B cell (primary cell): ENCODE results near the gene PTPN4. TPM values are rescaled to one million over a fixed set of nuclear protein-coding genes. Genes with fewer than 3 reads are reported as not detected.

Experiments used
- ATAC-seq: fragments of 200-7000 bp; cut with Tn5 transposase; one replicate; pipeline ENCODE4 v1.10.0; 2021; ENCODE audit warnings: low read depth, mild to moderate bottlenecking, moderate number of reproducible peaks, moderate library complexity
- CTCF ChIA-PET: fragments of 350-600 bp; sonication (Branson Sonifier 250); formaldehyde crosslinking; loops from one replicate; lab custom pipeline; 2021; ENCODE audit warnings: antibody characterized with exemption, inconsistent platforms; lab: Charles Lee
- POLR2A ChIA-PET: fragments of 350-600 bp; sonication (Branson Sonifier 250); formaldehyde crosslinking; loops from one replicate; lab custom pipeline; 2021; ENCODE audit warnings: antibody characterized with exemption; lab: Charles Lee
- DNase-seq: peaks from one replicate; pipeline ENCODE4 v3.0.0; 2013
- H2AFZ ChIP-seq: 2 replicates; pipeline ENCODE4 v1.6.1; 2012; ENCODE audit warnings: mild to moderate bottlenecking, low read depth, low read length; ENCODE audit not compliant: insufficient read depth, poor library complexity, severe bottlenecking
- H3K27ac ChIP-seq, 2 donors: 1 replicate in 1 of 2; 2 replicates in 1 of 2; pipeline ENCODE4 v1.5.1; 2012 to 2013; ENCODE audit warnings: low read length in 2 of 2, mild to moderate bottlenecking in 2 of 2, moderate library complexity in 1 of 2
- H3K27me3 ChIP-seq, 4 experiments: fragments of 200-600 bp in 1 of 4; sonication (generic) in 1 of 4; replicated peaks in 1 of 4; 1 replicate in 2 of 4; 2 replicates in 2 of 4; pipeline versions ENCODE4 v1.6.1 to v1.7.0; 2013 to 2016; ENCODE audit warnings: low read length in 3 of 4, mild to moderate bottlenecking in 2 of 4, mixed read lengths in 1 of 4, moderate library complexity in 1 of 4; ENCODE audit not compliant: insufficient read depth in 4 of 4, control insufficient read depth in 3 of 4; ENCODE audit errors: control extremely low read depth in 1 of 4
- H3K36me3 ChIP-seq, 2 experiments: replicated peaks in 1 of 2; 1 replicate in 1 of 2; 2 replicates in 1 of 2; pipeline versions ENCODE4 v1.6.1 to v1.7.1; 2013; ENCODE audit warnings: low read length in 1 of 2; ENCODE audit not compliant: insufficient read depth in 2 of 2, control insufficient read depth in 1 of 2; ENCODE audit errors: control extremely low read depth in 1 of 2, extremely low read depth in 1 of 2
- H3K4me1 ChIP-seq, 2 donors: fragments of 200-600 bp in 1 of 2; sonication (generic) in 1 of 2; 1 replicate in 1 of 2; 2 replicates in 1 of 2; pipeline versions ENCODE4 v1.5.1 to v1.6.1; 2013 to 2017; ENCODE audit warnings: low read length in 2 of 2; ENCODE audit not compliant: control insufficient read depth in 2 of 2, insufficient read depth in 2 of 2
- H3K4me2 ChIP-seq: replicated peaks from 2 replicates; pipeline ENCODE3; 2012; ENCODE audit warnings: mild to moderate bottlenecking, low read depth, low read length; ENCODE audit not compliant: poor library complexity, severe bottlenecking
- H3K4me3 ChIP-seq, 5 experiments: fragments of 200-600 bp in 1 of 5; sonication (generic) in 1 of 5; 1 replicate in 3 of 5; 2 replicates in 2 of 5; pipeline versions ENCODE4 v1.5.1 to v1.7.0; 2011 to 2016; ENCODE audit warnings: low read length in 4 of 5, mild to moderate bottlenecking in 4 of 5, low read depth in 2 of 5, control low read depth in 1 of 5, moderate library complexity in 1 of 5; ENCODE audit not compliant: insufficient read depth in 1 of 5; ENCODE audit errors: control extremely low read depth in 1 of 5, extremely low read depth in 1 of 5
- H3K79me2 ChIP-seq: fragments of 200-600 bp; sonication (generic); one replicate; pipeline ENCODE4 v1.6.0; 2016; ENCODE audit warnings: low read length; ENCODE audit not compliant: control insufficient read depth, insufficient read depth
- H3K9ac ChIP-seq: fragments of 200-600 bp; sonication (generic); 2 replicates; pipeline ENCODE4 v1.6.1; 2017; ENCODE audit warnings: mild to moderate bottlenecking, low read length, moderate library complexity
- H3K9me3 ChIP-seq, 3 donors: one replicate each; pipeline versions ENCODE4 v1.6.1 to v1.7.1; 2013; ENCODE audit warnings: low read length in 2 of 3; ENCODE audit not compliant: control insufficient read depth in 2 of 3, insufficient read depth in 1 of 3; ENCODE audit errors: control extremely low read depth in 1 of 3
- H4K20me1 ChIP-seq: 2 replicates; pipeline ENCODE4 v1.6.0; 2012; ENCODE audit warnings: mild to moderate bottlenecking, low read length; ENCODE audit not compliant: insufficient read depth, control insufficient read depth, poor library complexity, severe bottlenecking
- H3K27ac Mint-ChIP-seq: one replicate; pipeline ENCODE4 v1.8.0; 2021; ENCODE audit warnings: mixed read lengths
- H3K27me3 Mint-ChIP-seq: one replicate; pipeline ENCODE4 v1.8.0; 2021; ENCODE audit warnings: mixed read lengths
- H3K4me1 Mint-ChIP-seq: one replicate; pipeline ENCODE4 v1.8.0; 2021; ENCODE audit warnings: mixed read lengths
- H3K4me3 Mint-ChIP-seq: one replicate; pipeline ENCODE4 v1.8.0; 2021; ENCODE audit warnings: mixed read lengths
- H3K9me3 Mint-ChIP-seq: one replicate; pipeline ENCODE4 v1.8.0; 2022; ENCODE audit warnings: mixed read lengths; ENCODE audit not compliant: insufficient read depth
- CTCF ChIP-seq: fragments of 200-600 bp; IDR thresholded peaks from one replicate; pipeline ENCODE4 v1.8.0; 2022; ENCODE audit warnings: antibody characterized with exemption, mild to moderate bottlenecking
- EZH2 ChIP-seq: IDR thresholded peaks from 2 replicates; pipeline ENCODE4 v1.6.1; 2012; ENCODE audit warnings: borderline replicate concordance, low read depth, mild to moderate bottlenecking, moderate library complexity, low read length; ENCODE audit not compliant: insufficient read depth, poor library complexity, severe bottlenecking
- WGBS: methylation state at CpG from one replicate; pipeline ENCODE4 v1.1.5; 2013; ENCODE audit warnings: missing lambda C conversion rate; ENCODE audit not compliant: insufficient coverage; 5-methylcytosine and 5-hydroxymethylcytosine counted together
- intact Hi-C: fragments of 100-400 bp; cut with micrococcal nuclease; formaldehyde crosslinking; loops from one replicate; pipeline ENCODE4 v1.10.0; 2022
- polyA plus RNA-seq: library from polyadenylated mRNA; depleted of rRNA; stranded (reverse); fragments of >200 nt; gene quantifications from 2 replicates; pipeline ENCODE4 v1.2.3, GENCODE V29; 2012
- total RNA-seq, 2 donors: library from RNA; stranded (reverse); fragments of 120-200 nt in 1 of 2; gene quantifications; 1 replicate in 1 of 2; 2 replicates in 1 of 2; pipeline versions ENCODE4 v1.2.3 to v1.2.4, GENCODE V29; 2013 to 2022

Gene PTPN4
- total and polyA plus RNA-seq, 2 donors (not counting 1 experiment from before 2014, with no cell fraction given): 12.6 to 54.8 TPM

DNA sequence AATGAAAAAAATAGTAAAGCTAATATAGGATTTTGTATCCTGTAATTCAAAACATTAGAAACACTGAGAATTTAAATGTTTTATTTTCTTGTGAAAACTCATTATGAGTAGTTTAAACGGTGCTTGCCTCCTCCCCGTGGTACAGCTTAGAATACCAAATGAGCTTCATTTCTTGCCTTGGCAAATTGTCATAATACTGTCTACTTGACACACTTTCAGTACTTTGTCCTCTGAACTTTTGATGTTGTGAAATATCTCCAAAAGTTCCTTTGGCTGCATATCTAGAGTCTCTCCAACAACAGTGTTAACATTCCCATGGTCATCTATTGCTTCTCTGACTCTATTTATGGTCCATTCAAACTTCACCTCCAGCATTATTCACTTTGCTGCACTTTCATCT, 191.2 kb downstream of the PTPN4 start:
- POLR2A ChIA-PET: no interaction called here
- Histone ChIP-seq H3K9ac (no peak overlapping the region), H3K4me2 (no peak overlapping the region), H3K27me3 (no peaks in the 10 kb centered on the region), H3K4me1 (no peaks in the 10 kb centered on the region), H3K9me3 (no peaks in the 10 kb centered on the region), H3K79me2 (no peaks in the 10 kb centered on the region), H4K20me1 (no peaks in the 10 kb centered on the region), H2AFZ (no peak overlapping the region), H3K27ac (no peak overlapping the region), H3K4me3 (no peak overlapping the region), H3K36me3 (peaks cover 11 to 19% of the 10 kb centered on the region in 2 experiments)
- DNase-seq (no peak), ATAC-seq (no peak)
- Mint-ChIP-seq H3K4me3 (no peak overlapping the region), H3K27me3 (no peaks in the 10 kb centered on the region), H3K4me1 (no peaks in the 10 kb centered on the region), H3K9me3 (no peaks in the 10 kb centered on the region), H3K27ac (no peak overlapping the region)
- 100% methylated on average over 1 of the region's 2 CpGs for WGBS
- no peak for TF ChIP-seq CTCF
- TF ChIP-seq EZH2: no peak
- CTCF ChIA-PET: interaction anchor here (1.8 kb wide), 1 partner anchor 248 kb away, joined by 4 read pairs; no protein-coding TSS in a partner anchor
- intact Hi-C loops: no loop called here

GRCh38 chr2:119958670-119959268, 199.0 kb downstream of the PTPN4 start:
- ChIA-PET CTCF (no interaction called here), POLR2A (no interaction called here)
- intact Hi-C loops: no loop called here
- Mint-ChIP-seq H3K9me3 (no peaks in the 10 kb centered on the region), H3K4me1 (no peaks in the 10 kb centered on the region), H3K27ac (no peak overlapping the region), H3K4me3 (no peak overlapping the region), H3K27me3 (no peaks in the 10 kb centered on the region)
- Histone ChIP-seq H3K4me1 (no peaks in the 10 kb centered on the region), H3K9ac (no peak overlapping the region), H3K9me3 (no peaks in the 10 kb centered on the region), H3K79me2 (no peaks in the 10 kb centered on the region), H3K4me2 (no peak overlapping the region), H3K27me3 (no peaks in the 10 kb centered on the region), H2AFZ (no peak overlapping the region), H3K27ac (no peak overlapping the region), H3K36me3 (peaks cover 5 to 15% of the 10 kb centered on the region in 2 experiments), H4K20me1 (no peaks in the 10 kb centered on the region), H3K4me3 (no peak overlapping the region)
- TF ChIP-seq EZH2: no peak
- TF ChIP-seq CTCF: no peak
- DNase-seq (no peak), ATAC-seq (no peak)
